ENCODE data around the gene TRAPPC5.

The TRAPPC5 gene

DNA sequence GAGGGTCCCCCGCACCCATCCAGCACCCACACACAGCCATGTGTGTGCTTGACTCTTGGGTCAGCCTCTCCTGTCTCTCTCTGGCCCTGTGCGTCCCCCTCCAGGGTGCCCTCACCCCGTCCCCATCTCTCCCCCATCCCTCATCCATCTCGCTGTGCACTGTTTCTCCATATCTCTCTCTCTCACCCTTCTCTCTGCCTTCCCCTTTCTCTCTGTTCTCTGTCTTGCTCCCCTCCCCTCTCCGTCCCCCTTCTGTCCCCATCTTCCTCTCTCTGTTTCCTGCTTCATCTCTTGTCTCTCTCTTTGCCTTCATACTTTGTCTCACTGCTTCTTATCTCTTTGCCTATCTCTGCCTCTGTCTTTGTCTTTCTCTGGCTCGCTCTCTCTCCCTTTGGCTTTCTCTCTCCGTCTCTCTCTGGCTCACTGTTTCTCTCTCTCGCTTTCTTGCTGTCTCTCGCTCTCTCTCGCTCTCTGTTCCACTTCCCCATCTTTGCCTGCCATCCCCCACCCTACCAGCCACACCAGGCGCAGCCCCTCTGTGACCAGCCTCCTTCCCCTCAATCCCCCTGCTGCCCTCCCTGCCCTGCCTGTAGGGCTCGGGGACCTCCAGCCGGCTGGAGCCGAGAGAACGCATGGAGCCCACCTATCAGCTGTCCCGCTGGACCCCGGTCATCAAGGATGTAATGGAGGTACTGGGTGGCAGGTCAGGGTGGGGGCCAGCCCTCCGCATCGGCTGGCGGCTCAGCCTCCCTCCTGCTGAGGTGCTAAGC lies 34.8 kb upstream of the TRAPPC5 start:
- DNase-seq (ENCODE audit: low spot score), result no peak

DNA sequence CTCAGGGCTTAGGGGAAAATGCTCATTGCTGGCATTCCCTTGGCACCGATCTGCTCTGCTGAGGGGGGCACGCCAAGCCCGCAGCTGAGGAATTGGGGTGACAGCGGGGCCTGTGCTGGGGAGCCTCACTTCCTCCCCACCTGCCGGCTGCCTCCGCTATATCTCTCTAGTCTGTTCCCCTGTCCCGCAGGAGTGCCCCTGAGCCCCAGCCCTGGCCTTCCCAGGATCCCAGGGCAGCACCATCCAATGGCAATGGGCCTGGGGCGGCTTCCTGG lies 34.3 kb upstream of the TRAPPC5 start:
- DNase-seq (ENCODE audit: low spot score), result no peak

DNA sequence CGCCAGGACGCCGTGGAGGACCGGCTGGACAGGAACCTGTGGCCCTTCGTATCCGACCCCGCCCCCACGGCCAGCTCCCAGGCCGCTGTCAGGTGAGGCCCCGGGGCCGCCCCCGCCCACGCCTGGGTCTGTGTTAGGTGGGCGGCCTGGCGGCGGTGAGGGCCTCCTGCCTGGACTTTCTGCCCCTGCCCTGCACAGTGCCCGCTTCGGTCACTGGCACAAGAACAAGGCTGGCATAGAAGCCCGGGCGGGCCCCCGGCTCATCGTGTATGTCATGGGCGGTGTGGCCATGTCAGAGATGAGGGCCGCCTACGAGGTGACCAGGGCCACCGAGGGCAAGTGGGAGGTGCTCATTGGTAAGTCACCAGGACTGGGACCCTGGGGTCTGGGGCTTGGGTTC lies 33.5 kb upstream of the TRAPPC5 start:
- DNase-seq (ENCODE audit: low spot score), result no peak

DNA sequence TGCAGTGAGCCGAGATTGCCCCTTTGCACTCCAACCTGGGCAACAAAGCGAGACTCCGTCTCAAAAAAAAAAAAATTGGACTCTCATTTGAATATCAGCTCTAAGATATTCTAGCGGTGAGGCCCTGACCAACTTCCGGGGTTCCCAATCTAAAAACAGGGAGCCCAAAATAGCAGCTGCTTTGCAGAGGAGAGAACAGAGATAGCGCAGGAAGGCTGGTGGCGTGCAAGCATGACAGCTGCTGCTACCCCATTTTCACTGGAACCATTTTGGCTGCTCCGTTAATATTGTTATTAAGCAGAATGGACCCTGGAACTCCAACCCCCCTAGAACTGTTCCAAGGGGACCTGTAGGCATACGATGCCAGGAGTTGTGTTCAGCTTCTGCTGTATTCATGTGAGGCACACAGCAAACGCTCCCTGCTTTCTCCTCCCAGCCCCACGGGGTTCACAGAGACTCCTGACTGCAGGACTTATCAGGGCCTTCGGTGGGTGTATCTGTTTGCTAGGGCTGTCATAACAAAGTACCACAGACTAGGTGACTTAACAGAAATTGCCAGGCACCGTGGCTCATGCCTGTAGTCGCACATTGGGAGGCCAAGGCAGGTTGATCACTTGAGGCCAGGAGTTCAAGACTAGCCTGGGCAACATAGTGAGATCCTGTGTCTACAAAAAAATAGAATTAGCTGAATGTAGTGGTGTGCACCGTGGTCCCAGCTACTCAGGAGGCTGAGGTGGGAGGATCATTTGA lies 32.2 kb upstream of the TRAPPC5 start:
- no peak for DNase-seq (ENCODE audit: low spot score)

DNA sequence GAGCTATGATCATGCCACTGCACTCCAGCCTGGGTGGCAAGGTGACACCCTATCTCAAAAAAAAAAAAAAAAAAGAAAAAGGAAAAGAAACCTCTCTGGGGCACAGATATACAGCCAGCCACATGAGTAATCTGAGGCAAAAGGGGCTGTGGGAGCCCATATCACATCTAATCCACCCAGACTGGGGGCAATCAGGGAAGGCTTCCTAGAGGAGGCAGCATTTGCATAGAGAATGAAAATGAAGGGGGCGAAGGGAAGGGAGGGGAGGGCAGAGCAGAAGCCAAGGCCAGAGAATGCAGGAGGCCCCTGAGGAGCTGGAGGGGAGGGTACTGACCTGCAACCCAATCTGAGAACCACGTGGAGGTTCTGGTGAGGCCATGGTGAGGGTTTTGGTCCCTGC lies 30.5 kb upstream of the TRAPPC5 start:
- no peak for DNase-seq (ENCODE audit: low spot score)

DNA sequence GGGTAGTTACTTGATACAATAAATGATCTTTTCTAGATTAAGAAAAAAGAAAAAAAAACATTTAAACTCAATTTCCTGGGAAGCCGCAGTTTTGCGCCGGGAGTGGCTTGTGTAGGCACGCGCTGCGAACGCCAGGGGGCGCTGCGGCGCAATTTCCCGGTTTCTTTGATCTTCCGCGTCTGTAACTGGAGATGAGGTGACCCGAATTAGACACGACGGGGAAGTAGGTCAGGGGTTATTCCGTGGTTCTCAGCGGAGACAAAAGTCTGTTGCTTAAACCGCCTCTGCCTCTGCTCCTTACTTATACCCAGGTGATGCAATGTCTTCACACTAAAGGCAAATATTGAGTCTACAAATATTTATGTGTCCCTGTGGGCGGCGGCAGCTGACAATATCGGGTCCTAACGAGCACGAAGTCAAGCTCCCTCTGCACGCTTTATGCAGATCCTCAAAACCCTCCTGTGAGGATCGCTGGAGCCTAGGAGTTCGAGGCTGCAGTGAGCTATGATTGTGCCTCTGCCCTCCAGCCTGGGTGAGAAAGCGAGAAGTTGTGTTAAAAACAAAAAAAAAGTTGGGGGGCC lies 28.5 kb upstream of the TRAPPC5 start:
- peak; percentile 88 for DNase-seq (ENCODE audit: low spot score)

DNA sequence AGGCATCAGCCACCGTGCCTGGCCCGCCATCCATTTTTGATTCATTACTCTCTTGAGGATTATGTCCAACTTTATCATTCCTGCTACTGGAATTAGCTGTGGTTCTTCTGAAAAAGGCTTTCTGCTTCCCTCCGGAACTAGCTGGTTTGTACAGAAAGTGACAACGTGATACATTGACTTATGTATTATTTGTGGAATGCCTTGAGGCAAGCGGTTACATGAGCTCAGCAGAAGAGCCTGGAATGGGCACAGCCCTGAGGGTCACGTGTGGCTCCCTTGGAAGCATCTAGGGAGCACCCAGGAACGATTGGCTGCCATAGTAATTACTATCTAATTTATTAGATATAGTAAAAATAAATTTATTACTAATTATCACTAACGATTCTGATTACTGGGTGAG lies 26.2 kb upstream of the TRAPPC5 start:
- no peak for DNase-seq (ENCODE audit: low spot score)

DNA sequence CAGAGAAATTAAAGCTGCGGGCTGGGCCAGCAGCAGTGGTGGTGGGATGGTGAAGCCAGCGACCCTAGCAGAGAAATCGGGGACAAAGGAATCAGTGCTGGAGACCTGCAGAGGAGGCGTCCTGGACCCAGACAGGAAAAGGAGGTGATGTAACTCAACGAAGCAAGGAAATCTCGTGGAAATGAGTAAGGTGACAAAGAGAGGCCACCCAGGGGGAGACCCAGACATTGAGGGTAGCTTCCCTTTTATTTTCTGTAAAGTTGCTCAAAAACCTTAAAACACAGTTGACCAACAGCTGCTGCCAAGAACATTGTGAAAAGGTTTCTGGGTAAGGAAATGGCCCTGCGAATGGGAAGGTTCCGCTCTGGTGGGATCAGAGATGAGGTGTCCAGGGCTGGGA lies 25.1 kb upstream of the TRAPPC5 start:
- no peak for DNase-seq (ENCODE audit: low spot score)

DNA sequence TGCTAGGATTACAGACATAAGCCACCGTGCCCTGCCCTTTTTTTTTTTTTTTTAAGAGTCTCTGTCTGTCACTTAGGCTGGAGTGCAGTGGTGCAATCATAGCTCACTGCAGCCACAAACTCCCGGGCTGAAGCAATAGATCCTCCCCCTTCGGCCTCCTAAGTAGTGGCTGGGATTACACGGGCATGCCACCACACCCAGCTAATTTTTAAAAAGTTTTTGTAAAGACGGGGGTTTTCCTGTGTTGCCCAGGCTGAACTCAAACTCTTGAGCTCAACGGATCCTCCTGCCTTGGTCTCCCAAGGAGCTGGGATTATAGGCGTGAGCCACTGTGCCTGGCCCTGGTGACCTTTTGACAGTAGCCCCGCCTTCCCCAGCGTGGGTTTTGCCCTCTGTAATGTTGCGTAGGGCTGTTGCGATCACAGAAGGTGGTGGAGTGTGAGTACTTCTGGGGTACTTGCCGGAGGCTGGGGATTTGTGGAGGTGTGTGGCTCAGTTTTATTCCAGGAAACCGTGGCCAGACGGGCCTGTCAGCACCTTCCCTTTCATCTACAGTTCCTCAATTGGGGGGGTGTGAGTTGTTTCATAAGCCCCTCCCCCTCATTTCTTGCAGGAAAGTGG lies 23.4 kb upstream of the TRAPPC5 start:
- DNase-seq (ENCODE audit: low spot score), result no peak

DNA sequence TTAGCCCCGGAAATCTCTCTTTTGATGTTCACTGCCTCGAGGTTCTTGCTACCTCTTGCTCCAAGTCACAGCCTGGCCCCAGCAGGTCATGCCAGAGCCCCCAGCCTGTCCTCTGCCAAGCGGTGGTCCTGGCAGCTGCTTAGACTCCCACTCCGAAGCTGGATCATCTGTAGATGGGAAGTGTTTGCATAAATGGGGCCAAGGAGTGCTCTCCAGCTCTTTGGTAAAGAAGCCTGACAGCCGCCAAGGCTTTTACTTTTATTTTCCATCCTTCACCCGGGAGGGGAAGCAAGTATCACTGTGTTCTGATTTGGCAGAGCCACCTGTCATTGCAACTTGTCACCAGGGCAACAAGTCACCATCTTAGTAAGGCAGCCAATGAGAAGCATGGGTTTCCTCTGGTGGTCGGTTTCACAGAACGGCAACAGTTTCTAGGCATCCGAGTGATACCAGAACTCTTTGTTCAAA lies 22.4 kb upstream of the TRAPPC5 start:
- DNase-seq (ENCODE audit: low spot score), result no peak

DNA sequence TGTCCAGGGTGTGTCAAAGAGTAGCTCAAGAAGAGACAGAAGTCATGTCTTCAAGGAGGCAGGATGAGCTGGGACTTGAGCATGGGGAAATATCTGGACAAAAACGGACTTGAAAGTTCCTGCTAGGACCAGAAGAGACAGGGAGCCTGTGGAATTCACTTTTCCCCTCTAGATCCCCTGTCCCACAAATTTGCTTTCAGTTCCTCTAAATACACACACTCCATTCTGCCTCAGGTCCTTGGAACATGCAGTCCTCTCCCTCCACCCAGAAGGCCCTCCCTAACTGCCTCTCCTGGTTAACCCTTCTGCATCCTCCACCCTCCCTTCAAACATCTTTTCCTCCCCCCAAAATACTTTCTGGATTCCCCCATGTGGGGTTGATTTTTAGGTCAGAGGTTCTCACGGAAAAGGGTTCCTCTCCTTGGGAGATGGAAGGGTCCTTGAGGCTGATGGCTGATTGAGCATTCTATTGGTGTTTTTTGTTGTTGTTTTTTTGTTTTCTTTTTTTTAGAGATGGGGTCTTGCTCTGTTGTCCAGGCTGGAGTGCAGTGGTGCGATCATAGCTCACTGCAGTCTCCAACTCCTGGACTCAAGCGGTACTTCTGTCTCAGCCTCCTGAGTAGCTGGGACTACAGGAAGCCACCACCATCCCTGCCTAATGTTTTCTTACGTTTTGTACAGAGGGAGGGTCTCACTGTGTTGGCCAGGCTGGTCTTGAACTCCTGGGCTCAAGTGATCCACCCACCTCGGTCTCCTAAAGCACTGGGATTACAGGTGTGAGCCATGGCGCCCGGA lies 18.7 kb upstream of the TRAPPC5 start:
- no peak for DNase-seq (ENCODE audit: low spot score)

DNA sequence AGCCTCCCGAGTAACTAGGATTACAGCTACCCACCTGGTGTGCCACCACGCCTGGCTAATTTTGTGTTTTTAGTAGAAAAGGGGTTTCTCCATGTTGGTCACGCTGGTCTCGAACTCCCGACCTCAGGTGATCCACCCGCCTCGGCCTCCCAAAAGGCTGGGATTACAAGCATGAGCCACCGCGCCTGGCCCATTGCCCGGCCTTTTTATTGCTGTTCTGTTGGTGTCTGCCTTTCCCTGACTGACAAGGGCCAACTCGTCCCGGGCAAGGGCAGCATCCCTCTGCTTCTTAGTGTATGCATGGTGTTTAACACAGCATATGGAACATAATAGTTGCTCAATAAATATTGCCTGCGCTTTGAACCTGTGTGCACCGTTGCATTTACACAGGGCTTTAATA lies 18.0 kb upstream of the TRAPPC5 start:
- DNase-seq (ENCODE audit: low spot score), result no peak

DNA sequence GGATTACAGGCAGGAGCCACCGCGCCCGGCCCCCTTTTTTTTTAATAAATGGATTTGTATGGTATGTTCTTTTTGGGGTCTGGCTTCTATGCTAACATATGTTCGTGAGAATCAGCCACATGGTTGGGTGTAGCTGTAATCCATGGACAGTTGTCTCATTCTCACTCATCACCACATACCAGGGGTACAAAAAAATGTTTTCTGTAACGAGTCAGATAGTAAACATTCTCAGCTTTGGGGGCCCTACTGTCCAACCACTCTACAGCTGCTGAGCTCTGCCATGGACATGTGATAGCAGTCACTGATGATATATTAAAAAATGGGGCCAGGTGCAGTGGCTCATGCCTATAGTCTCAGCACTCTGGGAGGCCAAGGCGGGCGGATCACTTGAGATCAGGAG lies 16.9 kb upstream of the TRAPPC5 start:
- DNase-seq (ENCODE audit: low spot score), result no peak

DNA sequence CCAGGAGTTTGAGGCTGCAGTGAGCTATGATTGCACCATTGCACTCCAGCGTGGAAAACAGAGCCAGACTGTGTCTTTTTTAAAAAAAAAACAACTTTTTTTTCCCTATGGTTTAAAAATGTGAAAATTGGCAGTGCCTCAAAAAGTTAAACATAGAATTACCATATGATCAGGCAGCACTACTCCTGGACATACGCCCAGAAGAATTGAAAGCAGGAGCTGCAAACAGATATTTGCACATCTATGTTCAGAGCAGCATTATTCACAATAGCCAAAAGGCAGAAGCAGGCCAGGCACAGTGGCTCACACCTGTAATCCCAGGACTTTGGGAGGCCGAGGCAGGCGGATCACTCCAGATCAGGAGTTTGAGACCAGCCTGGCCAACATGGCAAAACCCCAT lies 15.6 kb upstream of the TRAPPC5 start:
- no peak for DNase-seq (ENCODE audit: low spot score)

DNA sequence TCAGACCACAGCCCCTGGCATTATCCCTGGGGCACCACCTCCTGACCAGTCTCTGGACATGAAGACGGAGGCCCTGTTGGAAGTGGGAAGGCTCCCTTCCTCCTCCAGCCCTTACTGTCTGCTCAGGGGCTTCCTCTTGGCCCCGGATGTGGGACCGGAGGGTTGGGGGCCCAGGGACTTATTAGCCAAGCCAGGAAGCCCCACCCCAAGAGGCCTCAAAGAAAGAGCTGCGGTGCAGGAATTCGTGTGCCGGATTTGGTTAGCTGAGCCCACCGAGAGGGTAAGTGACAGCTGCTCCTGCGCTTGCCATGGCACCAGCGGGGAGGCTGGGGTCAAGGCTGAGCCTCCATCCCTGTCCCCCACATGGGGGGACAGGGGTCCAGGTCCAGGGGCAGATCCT lies 11.8 kb upstream of the TRAPPC5 start, which contains the start of gene RETN:
RETN (plus strand) TSS at position 208 of the 400 bp plus-strand sequence. CDS start 278 bp downstream, outside the sequence.
- DNase-seq (ENCODE audit: low spot score), result no peak

DNA sequence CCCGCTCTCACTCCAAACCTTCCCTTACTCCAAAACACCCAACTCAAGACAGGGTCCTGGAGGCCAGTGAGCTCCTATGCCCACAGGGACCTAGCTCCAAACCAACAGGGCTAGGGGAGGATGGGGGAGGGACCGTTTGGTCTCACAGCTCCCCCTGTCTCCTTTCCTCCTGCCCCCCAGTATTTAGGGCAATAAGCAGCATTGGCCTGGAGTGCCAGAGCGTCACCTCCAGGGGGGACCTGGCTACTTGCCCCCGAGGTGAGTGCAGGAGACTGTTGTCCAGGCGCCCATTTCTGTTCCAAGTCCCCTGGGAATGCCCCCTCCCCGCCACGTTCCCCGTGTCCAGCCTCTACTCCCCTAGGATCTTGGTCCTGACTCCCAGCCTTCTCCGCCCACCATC lies 11.0 kb upstream of the TRAPPC5 start:
- DNase-seq (ENCODE audit: low spot score), result no peak

DNA sequence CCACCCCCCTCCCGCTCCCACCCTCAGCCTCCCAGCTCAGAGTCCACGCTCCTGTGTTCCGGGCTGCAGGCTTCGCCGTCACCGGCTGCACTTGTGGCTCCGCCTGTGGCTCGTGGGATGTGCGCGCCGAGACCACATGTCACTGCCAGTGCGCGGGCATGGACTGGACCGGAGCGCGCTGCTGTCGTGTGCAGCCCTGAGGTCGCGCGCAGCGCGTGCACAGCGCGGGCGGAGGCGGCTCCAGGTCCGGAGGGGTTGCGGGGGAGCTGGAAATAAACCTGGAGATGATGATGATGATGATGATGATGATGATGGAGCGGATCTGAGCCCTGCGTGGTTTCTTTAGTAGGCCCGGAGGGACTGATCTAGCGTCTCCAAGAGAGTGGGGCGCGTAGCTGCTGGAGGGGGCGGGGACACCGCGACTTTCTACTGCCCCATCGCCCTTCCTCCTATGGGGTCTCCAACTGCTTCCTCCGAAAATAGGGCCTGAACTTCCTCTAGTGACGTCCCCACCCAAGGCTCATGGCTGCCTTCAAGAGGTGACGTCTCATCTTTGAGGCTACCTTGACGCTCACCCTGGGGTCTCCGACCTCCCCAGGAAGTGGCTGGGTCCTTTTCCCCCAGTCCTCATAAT lies 10.4 kb upstream of the TRAPPC5 start:
- DNase-seq (ENCODE audit: low spot score), result no peak

DNA sequence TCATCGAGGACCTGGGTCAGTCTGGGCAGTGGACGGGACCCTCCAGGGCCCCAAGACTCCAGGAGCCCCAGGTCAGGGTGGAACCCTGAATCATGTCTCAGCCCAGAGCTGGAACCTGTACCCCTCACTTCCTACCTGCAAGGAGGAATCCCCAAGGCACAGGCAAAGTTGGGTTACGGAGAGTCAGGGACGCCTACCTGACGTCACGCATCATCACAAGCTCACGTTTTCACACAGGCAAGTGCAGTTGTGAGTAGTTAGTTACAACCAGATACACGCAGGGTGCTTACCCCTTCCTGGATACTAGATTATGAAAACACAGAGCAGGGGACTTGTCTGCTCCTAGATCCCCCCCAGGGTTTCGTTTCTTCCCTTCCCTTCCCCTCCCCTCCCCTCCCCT lies 9.8 kb upstream of the TRAPPC5 start:
- no peak for DNase-seq (ENCODE audit: low spot score)

DNA sequence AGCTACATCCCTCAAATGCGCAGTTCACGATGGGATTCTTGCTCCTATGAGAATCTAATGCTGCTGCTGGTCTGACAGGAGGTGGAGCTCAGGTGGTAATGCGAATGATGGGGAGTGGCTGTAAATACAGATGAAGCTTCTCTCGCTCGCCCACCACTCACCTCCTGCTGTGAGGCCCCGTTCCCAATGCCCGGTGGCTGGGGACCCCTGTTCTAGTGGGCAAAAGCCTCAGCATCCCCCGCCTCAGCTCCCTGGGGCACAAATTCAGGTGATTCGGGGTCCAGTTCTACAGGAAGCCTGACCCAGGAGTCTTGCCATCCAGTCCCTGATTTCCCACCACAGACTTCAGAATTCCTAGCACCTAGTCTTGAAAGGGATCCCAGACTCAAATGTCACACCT lies 8.1 kb upstream of the TRAPPC5 start:
- no peak for DNase-seq (ENCODE audit: low spot score)

DNA sequence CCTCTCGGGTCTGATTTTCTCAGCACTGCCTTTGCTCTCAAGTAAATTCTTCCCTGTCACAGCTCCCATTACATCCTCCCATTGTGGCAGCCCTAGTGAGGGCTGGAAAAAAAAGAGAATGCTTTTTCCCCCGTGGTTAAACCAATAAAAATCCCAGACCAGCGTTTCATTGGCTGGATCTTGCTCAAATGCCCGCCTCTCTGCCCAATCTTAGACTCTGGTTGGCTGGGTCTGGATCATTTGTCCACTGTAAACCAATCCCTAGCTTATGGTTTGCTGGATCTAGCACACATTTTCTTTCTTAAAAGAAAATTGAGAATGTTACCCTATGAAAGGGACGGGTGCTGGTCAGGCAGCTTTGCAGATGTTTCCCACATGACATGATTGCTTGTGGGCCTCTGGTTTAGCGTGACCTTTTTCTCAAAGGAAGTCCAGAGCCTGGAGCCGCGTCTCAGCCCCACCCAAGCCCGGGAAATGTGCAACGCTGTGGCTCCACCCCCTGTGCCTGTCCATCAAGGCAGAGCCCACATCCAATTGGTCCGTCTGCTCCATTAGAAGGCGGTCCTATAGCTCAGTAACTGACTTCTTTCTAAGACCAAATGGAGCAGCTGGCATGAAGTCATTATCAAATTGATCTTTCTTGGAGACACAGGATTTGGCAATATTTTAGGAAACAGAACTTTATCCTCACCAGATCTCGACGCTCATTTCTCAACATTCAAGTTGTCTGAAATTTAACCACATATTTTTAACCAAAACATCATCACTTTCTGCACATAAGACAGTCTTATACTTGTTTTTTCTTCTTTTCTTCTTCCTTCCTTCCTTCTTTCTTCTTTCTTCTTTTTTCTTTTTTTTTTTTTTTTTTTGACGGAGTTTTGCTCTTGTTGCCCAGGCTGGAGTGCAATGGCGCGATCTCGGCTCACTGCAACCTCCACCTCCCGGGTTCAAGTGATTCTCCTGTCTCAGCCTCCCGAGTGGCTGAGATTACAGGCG lies 6.3 kb upstream of the TRAPPC5 start:
- peak; percentile 91 for DNase-seq (ENCODE audit: low spot score)

Measured in GM03348 (cell line).